NCI-H1930 (cell line): ENCODE measurements around the gene TRPC4AP.

Source experiments
- DNase-seq, 2 experiments: peaks; one replicate each; lab custom pipeline; 2025; lab: John Stamatoyannopoulos, UW

TRPC4AP gene

GRCh38 chr20:35014537-35014936 is 78.1 kb downstream of the TRPC4AP start:
- DNase-seq, result no peak

- DNase-seq, result no peak
Measured at GRCh38 chr20:35013421-35014411, 78.9 kb downstream of the TRPC4AP start.

- no peak for DNase-seq
Measured at GRCh38 chr20:35012227-35013069, 80.2 kb downstream of the TRPC4AP start.

- no peak for DNase-seq
Measured at GRCh38 chr20:35011589-35012226, 80.9 kb downstream of the TRPC4AP start.

- no peak for DNase-seq
Measured at GRCh38 chr20:35010405-35011192, 82.0 kb downstream of the TRPC4AP start.

- no peak for DNase-seq
Measured at GRCh38 chr20:35009665-35010328, 82.8 kb downstream of the TRPC4AP start.

GRCh38 chr20:35008411-35009342 is 83.9 kb downstream of the TRPC4AP start:
- DNase-seq, result no peak

- no peak for DNase-seq
Measured at GRCh38 chr20:35007891-35008290, 84.7 kb downstream of the TRPC4AP start.

GRCh38 chr20:35007413-35007812 is 85.2 kb downstream of the TRPC4AP start:
- no peak for DNase-seq

GRCh38 chr20:35006531-35006971 is 86.1 kb downstream of the TRPC4AP start:
- DNase-seq, result no peak

GRCh38 chr20:35006009-35006408 is 86.6 kb downstream of the TRPC4AP start:
- DNase-seq, result no peak

GRCh38 chr20:35005463-35005961 is 87.1 kb downstream of the TRPC4AP start:
- no peak for DNase-seq

GRCh38 chr20:35004749-35005462 is 87.7 kb downstream of the TRPC4AP start:
- no peak for DNase-seq

- DNase-seq, result no peak
Measured at GRCh38 chr20:35004051-35004725, 88.4 kb downstream of the TRPC4AP start.

- no peak for DNase-seq
Measured at GRCh38 chr20:35003211-35004031, 89.2 kb downstream of the TRPC4AP start.

- no peak for DNase-seq
Measured at GRCh38 chr20:35002426-35003210, 90.0 kb downstream of the TRPC4AP start.
